IPS DF 4.7 (cell line): ENCODE data around the gene CFAP161.
"Not testable (repeated sequence)": the region's sequence is repeated elsewhere in the genome, so short reads cannot be mapped to it uniquely, and the experiment has no call there.

ENCODE experiments used
- DNase-seq: peaks from one replicate; pipeline ENCODE4 v3.0.0-alpha.2; 2013; ENCODE audit warnings: low spot score; ENCODE audit errors: extremely low read depth

Gene CFAP161

DNA sequence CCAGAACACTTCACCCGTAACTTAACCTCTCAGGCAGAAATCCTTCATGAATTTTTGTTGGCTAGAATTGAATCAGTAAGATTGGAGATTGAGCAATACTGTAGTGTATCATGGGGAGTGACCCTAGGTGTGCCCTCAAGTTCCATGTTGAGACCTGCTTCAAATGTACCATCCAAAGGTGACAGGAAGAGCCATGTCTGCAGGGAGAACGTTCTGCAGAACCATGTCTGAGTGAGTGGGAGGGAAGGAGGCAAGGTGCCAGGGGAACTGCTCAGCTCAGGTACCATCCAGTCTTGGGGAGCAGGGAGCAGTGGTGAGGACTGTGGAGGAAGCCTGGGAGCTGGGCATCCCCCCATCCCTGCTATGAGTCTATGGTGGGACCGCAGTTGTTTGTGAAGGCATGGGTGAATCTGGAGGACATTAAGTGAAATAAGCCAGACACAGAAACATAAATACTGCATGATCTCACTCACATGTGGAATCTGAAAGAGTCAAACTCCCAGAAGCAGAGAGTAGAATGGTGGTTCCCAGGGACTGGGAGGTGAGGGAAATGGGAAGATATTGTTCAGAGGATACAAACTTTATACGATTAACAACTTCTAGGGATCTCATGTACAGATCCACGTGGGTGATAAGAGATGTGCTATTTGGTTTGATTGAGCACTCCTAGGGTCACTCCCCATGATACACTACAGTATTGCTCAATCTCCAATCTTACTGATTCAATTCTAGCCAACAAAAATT lies 23.3 kb downstream of the CFAP161 start:
- no peak for DNase-seq

GRCh38 chr15:81157939-81158223 lies 23.8 kb downstream of the CFAP161 start:
- DNase-seq, result no peak

DNA sequence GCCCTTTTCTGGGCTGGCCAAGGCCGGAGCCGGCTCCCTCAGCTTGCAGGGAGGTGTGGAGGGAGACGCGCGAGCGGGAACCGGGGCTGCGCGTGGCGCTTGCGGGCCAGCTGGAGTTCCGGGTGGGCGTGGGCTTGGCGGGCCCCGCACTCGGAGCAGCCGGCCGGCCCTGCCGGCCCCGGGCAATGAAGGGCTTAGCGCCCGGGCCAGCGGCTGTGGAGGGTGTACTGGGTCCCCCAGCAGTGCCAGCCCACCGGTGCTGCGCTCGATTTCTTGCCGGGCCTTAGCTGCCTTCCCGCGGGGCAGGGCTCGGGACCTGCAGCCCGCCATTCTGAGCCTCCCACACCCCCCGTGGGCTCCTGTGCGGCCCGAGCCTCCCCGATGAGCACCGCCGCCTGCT lies 24.5 kb downstream of the CFAP161 start:
- not testable (repeated sequence) for DNase-seq

- no peak for DNase-seq
These were observed 26.5 kb downstream of the CFAP161 start for GRCh38 chr15:81160312-81161159.

DNA sequence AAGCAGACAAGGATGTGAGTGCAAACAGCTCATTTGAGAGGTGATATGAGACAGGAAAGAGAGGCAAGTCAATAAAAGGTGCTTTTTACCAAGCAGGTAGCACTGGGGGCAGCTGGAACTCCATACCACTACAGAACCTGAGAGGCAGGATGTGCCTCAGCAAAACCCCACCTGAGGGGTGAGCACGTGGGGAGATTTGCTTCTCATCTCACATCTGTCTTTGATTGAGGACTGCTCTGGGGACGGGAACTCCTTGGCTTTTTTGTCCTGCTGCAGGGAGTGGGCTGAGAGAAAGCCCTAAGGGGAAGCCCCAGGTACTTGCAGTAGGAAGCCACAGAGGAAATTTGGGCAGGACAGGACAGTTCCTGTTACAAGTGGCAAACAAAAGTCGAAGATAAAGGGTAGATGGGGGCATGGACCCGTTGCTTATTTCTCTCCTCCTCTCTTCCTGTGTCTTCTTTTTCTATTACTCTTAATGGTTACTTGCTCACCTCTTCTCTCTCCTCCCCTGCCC lies 27.1 kb downstream of the CFAP161 start:
- no peak for DNase-seq

- no peak for DNase-seq
These were observed 27.8 kb downstream of the CFAP161 start for GRCh38 chr15:81161851-81162250.

DNA sequence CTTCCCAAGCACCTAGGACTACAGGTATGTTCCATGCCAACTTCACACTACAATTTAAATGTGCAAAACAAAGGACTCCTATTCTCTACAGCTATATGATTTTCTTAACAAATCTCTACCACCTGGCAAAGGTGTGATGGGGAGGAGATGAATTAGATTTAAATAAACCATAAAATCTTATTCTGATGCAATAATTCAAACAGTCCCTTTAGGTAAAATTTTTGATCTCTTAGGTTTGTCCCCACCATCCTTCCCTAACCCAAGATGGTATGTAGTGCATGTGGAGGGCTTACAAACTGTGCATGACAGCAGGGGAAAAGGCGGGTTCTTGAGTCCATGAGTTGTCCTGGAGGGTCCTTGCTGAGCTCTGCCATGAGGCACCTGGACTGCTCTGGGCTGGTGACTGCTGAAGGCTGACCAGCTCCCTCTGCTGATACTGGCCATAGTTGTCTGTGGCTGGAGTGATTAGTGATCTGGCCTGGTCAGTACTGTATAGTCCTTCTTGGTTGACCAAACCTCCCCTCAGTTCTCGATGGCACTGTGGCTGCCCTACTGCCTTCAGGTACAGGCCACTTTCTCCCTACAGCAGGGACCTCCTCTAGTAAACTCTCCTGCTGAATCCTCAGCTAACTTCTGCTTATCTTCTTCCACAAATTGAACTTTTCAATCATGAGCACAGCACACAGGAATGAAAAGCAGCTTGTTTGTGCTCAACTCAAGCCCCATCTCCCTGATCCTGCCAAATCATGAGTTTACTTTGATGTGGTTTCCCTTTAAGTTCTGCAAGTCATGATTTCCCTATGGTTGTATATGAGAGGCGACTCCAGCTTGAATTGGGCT lies 30.1 kb downstream of the CFAP161 start:
- DNase-seq, result no peak

DNA sequence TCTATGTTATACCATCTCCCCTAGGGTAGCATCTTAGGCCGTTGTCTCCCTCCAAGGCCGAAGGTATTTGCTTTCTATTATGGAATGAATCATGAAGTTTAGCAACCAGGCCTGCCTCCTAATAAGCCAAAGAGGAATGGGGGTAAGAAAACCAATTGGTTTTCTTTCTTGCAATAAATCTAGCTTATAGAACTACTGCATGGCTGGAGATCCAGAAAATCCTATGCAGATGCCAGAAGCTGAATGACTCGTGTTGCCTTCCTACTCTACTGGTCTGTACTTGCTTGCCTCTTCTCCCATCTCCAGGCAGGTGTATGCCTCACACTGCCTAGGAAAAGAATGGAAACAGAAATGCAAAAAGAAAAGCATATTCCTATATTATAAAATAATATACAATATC lies 31.5 kb downstream of the CFAP161 start:
- DNase-seq, result no peak

DNA sequence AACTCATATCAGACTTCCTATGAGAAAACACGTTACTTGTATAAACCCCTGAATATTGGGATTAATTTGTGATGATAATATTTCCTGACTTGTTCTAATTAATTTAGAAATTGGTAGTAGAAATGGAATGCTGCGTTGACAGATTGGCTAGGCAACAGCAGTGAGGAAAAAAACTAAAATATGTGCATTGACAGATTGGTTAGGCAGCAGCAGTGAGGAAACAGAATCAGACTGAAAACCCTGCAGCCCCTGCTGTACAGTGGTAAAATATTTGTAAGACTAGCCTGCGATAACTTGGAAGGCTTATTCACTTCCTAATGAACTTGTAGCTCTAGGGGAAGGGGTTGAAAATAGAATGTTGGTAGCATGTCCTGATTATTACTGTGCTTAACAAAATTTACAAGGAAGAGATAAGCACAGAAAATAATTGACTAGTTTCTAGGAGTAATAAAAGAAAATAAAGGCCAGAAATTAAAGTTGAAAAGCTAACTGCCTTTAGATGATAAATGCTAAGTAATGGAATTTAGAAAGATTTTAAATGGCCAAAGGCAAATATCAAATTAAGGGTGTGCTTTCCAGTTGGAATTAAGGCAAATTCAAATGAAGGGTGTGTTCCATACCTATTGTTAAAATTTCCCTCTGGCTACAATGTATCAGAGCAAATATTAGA lies 32.7 kb downstream of the CFAP161 start:
- DNase-seq, result no peak

- no peak for DNase-seq
These were observed 34.1 kb downstream of the CFAP161 start for GRCh38 chr15:81168131-81168526.

DNA sequence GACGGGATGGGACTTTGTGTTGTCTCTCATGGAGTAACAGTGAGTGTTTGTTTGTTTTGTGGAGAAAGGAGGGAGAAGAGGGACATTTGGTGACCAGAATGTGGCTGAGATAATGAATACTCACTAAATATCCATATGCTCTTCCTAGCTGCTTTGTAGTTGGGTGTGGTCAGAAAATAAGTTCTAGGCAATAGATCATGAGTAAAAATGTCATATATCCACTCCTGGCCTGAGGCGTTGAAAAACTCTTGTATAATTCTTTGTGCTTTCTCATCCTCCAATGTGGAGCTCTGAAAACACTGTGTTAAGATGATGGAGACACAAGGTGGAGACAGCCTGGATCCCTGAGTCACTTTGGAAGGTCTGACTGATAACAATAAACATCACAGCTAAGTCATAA lies 34.6 kb downstream of the CFAP161 start:
- no peak for DNase-seq

DNA sequence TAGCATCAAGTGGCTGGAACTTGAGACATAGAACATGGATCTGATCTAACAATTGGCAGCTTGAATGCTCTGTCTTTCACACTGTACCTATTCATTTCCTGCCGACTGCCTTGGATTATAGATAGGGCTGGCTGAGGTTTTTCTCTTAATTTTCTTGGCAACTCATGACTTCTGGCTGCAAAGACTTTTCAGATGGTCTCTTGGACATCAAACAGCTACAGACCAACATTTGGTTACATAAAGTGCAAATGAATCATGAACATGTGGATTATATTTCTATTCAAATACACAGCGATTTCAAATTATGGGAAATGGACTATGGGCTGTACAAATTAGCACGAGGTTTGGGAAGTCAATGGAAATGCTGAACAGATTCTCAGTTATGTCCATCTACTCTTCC lies 36.4 kb downstream of the CFAP161 start:
- no peak for DNase-seq

GRCh38 chr15:81171286-81171685 lies 37.2 kb downstream of the CFAP161 start:
- no peak for DNase-seq

- DNase-seq, result no peak
These were observed 40.2 kb downstream of the CFAP161 start for GRCh38 chr15:81174125-81174791.

DNA sequence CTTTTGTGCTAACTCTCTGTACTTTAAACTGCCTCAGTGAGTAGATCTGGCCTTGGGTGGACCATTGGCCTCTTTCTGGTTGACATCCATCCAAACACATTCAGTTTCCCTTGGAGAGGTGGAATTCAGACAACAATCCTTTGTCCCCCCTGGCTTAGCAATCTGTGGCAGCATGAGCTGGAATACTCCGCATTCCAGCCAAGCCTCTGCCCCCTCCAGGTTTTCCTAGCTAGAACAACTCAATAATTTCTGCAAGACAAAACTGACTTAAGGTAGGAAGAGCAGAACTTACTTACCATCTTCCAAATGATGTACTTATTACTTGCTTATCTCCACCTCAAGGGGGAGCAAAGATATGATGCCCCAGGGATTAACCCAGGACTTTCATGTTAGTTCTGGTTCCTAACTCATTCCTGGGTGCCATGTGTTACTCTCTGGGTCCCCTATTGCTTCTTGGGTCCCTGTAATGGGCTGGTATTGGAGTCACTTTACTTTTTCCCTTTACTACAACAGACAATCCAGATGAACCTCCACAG lies 40.8 kb downstream of the CFAP161 start:
- no peak for DNase-seq

DNA sequence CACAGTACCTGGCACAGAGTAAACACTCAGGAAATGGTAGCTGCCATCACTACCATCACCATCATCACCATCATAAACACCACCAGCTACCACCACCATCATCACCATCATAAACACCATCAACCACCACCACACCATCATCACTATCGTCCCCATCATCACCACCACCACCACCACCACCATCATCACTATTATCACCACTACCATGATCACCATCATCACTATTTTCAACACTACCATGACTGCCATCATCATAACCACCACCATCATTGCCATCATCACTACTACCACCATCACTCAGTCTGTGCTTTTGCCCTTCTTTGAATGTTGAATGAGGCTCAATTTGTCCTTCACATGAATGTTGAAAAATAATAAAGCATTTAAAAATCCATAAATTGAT lies 41.4 kb downstream of the CFAP161 start:
- DNase-seq, result no peak

DNA sequence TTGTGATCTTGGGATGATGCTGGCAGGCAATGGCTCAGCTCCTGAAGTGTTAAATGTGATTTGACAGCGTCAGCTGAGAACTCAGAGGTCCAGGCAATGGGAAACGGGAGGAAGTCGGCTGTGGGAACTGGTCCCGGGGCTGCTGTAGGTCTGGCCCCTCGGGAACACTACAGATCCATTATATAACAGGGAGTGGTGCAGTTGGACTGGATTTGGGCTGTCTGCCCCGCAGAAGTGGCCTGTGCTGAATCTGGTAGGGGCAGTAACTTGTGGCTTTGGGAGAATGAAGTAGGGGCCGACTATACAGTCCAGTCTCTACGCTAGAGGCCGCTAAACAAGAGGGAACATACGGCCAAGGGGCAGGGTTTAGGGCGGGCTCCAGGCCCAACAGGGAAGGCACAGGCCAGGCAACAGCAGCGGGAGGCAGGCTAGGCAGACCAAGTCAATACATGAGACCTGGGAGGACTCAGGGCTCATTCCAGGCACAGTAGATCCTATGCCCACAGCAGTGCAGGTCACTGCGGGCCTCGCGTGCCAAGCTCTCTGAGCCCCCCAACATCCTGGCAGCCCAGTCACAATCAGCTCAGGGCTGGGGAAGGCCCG lies 42.3 kb downstream of the CFAP161 start:
- no peak for DNase-seq

DNA sequence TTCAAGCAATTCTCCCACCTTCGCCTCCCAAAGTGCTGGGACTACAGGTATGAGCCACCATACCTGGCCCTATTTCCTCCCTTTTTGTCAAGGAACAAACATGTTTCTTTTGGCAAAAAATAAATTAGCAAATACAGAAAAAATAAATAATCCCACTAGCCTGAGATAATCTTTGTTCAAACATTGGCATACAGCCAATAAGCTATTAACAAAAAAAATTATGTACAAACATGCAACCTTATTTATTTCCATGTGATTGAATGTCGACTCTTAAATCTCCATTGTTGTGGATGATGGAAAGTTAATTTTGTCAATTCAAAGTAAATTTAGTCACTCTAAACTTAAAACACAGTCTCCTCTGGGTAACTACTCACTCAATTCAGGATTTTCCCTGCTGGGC lies 44.3 kb downstream of the CFAP161 start:
- no peak for DNase-seq

DNA sequence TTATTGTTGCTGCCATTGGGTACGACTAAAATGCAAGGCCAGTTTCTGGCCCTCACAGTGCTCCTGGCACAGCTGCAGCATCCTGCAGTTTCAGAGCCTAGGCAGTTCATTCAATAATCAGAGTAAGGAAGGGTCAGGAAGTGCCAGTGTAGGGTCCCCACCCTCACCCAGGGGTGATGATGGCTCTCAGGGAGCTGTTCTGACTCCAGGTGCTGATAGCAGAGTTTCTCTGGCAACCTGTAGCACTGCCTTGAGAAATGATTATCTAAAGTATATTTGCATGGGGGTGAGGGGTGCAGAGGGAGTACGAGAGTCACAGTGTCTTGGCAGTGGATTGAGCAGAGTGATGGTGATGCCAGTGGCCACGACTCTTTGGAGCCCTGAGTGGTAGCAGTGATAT lies 47.1 kb downstream of the CFAP161 start:
- no peak for DNase-seq
